ENCODE measurements around the gene GPR18.
A peak's percentile ranks its signal among the peaks of the same experiment; 100 is the strongest.
"Not testable (repeated sequence)": the region's sequence is repeated elsewhere in the genome, so short reads cannot be mapped to it uniquely, and the experiment has no call there.

Gene GPR18

GRCh38 chr13:99228737-99229691 lies 29.2 kb downstream of the GPR18 start:
- no peak for DNase-seq (ENCODE audit: low read depth in 2 of 2)

GRCh38 chr13:99227909-99228688 lies 30.1 kb downstream of the GPR18 start:
- DNase-seq (ENCODE audit: low read depth in 2 of 2) = no peak

GRCh38 chr13:99227331-99227900 lies 30.8 kb downstream of the GPR18 start:
- no peak for DNase-seq (ENCODE audit: low read depth in 2 of 2)

- no peak for DNase-seq (ENCODE audit: low read depth in 2 of 2)
Measured at GRCh38 chr13:99226513-99226912, 31.7 kb downstream of the GPR18 start.

GRCh38 chr13:99225078-99225477 lies 33.1 kb downstream of the GPR18 start:
- DNase-seq (ENCODE audit: low read depth in 2 of 2) = no peak

- DNase-seq (ENCODE audit: low read depth in 2 of 2) = no peak
Measured at GRCh38 chr13:99224021-99224420, 34.2 kb downstream of the GPR18 start.

- no peak for DNase-seq (ENCODE audit: low read depth in 2 of 2)
Measured at GRCh38 chr13:99223587-99223986, 34.6 kb downstream of the GPR18 start.

GRCh38 chr13:99221567-99222239 lies 36.5 kb downstream of the GPR18 start:
- DNase-seq (ENCODE audit: low read depth in 2 of 2) = no peak

GRCh38 chr13:99220199-99220935 lies 37.8 kb downstream of the GPR18 start:
- no peak for DNase-seq (ENCODE audit: low read depth in 2 of 2)

- DNase-seq (ENCODE audit: low read depth in 2 of 2) = peak in 1 of 2 donors; percentile 25
Measured at GRCh38 chr13:99218969-99219368, 39.2 kb downstream of the GPR18 start.

GRCh38 chr13:99218545-99218944 lies 39.6 kb downstream of the GPR18 start:
- no peak for DNase-seq (ENCODE audit: low read depth in 2 of 2)

GRCh38 chr13:99218126-99218525 lies 40.1 kb downstream of the GPR18 start:
- no peak for DNase-seq (ENCODE audit: low read depth in 2 of 2)

GRCh38 chr13:99217461-99218110 lies 40.6 kb downstream of the GPR18 start:
- DNase-seq (ENCODE audit: low read depth in 2 of 2) = no peak

GRCh38 chr13:99215184-99215830 lies 42.9 kb downstream of the GPR18 start:
- DNase-seq (ENCODE audit: low read depth in 2 of 2) = peak in 1 of 2 donors; percentile 29

GRCh38 chr13:99214731-99215130 lies 43.4 kb downstream of the GPR18 start:
- DNase-seq (ENCODE audit: low read depth in 2 of 2) = no peak

- no peak for DNase-seq (ENCODE audit: low read depth in 2 of 2)
Measured at GRCh38 chr13:99214232-99214631, 43.9 kb downstream of the GPR18 start.

GRCh38 chr13:99211421-99212035 lies 46.7 kb downstream of the GPR18 start:
- no peak for DNase-seq (ENCODE audit: low read depth in 2 of 2)

GRCh38 chr13:99210627-99211026 lies 47.6 kb downstream of the GPR18 start:
- DNase-seq (ENCODE audit: low read depth in 2 of 2) = not testable (repeated sequence)

GRCh38 chr13:99208845-99209527 lies 49.2 kb downstream of the GPR18 start:
- no peak for DNase-seq (ENCODE audit: low read depth in 2 of 2)
